Measurements from ENCODE around the gene NCOA1.
A peak's percentile ranks its signal among the peaks of the same experiment; 100 is the strongest.
"Not testable (repeated sequence)": the region's sequence is repeated elsewhere in the genome, so short reads cannot be mapped to it uniquely, and the experiment has no call there.

NCOA1 gene

DNA sequence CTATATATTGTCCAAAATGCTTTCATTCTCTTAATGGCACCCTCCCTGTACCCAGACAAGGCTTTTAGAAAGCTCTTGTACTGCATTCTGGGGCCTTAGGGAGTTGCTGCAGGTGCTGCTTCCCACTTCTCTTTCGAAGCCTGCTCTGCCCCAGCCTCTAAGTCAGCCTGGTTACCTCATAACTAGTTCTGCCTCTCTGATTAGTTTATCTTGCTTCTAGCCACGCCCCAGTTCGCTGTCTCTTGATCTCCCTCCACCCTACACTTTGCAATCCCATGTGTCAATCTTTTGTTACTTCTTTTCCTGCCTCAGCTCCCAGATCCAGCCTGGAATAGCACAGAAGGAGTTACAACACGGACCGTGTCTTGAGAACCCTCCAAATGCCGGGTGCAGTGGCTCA lies 13.8 kb upstream of the NCOA1 start:
- no peak for DNase-seq

GRCh38 chr2:24478243-24478642 lies 12.8 kb upstream of the NCOA1 start:
- no peak for DNase-seq

- no peak for DNase-seq
Observed at GRCh38 chr2:24480245-24480644, 10.8 kb upstream of the NCOA1 start.

DNA sequence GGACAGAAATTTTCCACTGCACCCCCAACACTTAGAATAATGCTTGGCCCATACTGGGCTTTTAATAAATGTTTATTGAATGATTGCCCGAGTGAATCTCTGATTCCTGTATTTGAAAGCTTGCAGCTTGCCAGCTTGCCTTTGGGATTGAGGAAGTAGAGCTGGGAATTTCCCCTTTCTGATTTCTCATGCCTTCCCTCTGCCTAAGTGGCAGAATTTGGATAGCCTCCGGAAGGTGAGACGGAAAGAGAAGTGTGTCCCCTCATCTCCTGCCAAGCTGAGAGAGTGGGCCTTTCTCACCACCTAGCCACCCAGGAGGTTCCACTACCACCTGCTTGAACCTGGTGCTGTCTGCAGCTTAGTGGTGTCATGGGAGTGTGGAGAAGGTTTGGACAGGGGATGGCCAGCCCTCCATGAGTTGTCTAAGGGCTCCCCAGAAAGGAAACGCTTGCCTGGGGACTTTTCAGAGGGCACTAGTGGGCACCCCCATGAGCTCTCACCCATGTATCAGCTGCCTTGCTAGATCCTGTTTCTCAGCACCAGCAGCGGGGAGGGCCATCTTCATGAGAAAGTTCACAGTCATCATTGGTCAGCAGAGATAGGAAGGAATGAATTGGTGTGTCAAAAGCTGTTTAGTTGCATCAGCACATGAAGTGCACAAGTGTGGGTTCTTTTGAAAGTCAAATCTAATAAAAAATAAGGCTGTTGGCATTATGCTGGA lies 8.6 kb upstream of the NCOA1 start:
- DNase-seq, result no peak

DNA sequence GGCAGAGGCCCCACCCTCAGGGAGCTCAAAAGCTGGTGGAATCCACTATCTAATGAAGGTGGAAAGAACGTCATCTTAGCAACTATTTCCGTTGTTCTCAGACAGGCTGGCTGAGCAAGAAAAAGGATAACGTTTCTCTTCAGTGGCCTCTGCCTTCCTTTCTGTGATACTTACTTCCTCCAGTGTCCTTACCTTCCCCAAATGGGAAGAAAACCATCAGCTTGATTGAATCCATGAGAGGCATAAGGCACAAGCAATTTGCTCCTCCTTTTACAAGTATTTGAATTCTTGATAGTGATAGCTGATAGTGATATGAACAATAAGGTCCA lies 8.1 kb upstream of the NCOA1 start:
- no peak for DNase-seq

GRCh38 chr2:24484677-24485076 lies 6.4 kb upstream of the NCOA1 start:
- not testable (repeated sequence) for DNase-seq

- DNase-seq, result no peak
Observed at GRCh38 chr2:24485197-24485596, 5.9 kb upstream of the NCOA1 start.

DNA sequence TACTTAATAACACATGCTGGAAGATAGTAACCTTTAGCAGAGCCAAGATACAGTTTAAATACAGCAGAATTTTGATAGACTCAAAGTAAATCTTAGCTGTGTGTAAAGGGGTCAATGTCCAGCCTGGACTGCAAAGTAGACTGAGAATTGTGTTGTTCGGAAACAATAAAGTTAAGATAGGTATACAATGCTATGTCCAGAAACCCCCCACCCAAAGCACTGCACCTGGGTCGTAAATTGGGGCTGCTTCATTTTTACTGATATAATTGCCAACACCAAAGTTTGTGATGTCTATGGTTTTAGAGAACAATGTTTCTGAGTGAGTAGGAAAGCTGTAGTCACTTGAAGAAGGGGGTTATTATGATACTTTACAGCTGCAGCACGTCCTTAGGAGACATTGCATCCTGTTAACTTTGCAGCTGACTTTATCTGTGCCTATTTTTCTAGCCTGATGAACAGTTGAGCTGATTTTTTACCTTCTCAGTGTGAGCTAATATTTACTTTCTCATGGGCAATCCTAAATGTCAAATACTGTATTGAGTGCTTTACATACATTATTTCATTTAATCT lies 4.3 kb upstream of the NCOA1 start:
- DNase-seq, result no peak

GRCh38 chr2:24489465-24490180 lies 1.4 kb upstream of the NCOA1 start:
- no peak for DNase-seq

GRCh38 chr2:24490181-24490689 lies 819 bp upstream of the NCOA1 start:
- DNase-seq, result no peak

- DNase-seq, result peak; percentile 91
Observed at GRCh38 chr2:24491542-24492420, 727 bp downstream of the NCOA1 start.

GRCh38 chr2:24492421-24493279 lies 1.6 kb downstream of the NCOA1 start:
- peak; percentile 58 for DNase-seq

DNA sequence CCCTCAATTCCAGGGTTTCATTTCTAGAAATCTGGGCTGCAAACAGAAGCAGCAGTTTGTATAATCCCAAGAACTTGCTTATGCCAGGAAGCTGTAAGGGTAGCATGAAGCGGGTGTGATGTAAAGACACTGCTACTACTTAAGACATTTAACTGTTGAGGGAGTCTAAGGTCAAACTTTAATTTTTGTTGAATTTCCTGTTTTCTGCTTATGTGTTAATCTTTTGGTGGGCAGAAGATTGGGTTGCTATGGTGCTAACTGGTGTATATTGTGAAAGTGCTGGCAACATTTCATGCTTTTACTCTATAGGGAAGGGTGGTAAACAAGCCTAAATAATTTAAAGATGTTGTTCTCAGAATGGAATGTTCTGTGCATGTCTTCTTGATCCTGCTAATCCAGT lies 2.7 kb downstream of the NCOA1 start:
- DNase-seq, result peak; percentile 10

- peak; percentile 22 for DNase-seq
Observed at GRCh38 chr2:24494410-24494809, 3.4 kb downstream of the NCOA1 start.

DNA sequence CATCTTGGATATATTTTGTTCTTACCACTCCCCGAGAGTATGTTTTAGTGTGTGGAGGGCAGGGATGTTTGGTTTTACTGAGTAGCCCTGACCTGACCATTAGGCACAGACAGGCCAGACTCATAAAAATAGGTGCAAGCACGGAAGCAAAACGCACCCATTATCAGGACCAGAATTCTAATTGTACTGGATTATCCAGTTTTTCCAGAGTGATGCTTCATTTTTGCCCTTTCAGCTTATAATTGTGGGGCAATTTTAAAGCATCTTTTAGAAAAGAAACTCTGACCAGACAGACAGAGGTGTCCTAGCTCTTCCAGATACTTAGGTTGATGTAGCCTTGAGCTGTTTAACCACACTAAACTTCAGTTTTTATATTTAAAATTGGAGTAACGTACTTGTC lies 4.4 kb downstream of the NCOA1 start:
- DNase-seq, result no peak

- no peak for DNase-seq
Observed at GRCh38 chr2:24496959-24497358, 5.9 kb downstream of the NCOA1 start.

DNA sequence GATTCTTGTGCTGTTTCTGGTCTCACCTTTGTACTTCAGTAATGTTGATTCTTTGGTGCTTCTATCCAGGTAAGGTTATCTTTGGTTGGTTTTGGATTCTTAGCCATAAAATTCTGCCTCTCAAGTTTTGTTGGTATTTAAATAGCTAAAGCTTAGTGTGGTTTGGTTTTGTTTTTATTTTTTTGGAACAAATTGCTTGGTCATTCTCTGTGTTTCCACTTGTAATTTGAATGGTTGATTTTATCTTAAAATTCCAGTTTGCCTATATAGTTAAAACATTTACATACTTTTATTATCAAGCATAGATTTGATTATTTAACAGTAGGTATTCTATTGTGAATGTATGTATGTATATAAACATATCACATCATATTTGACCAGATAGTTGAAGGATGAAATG lies 6.6 kb downstream of the NCOA1 start:
- DNase-seq, result no peak

DNA sequence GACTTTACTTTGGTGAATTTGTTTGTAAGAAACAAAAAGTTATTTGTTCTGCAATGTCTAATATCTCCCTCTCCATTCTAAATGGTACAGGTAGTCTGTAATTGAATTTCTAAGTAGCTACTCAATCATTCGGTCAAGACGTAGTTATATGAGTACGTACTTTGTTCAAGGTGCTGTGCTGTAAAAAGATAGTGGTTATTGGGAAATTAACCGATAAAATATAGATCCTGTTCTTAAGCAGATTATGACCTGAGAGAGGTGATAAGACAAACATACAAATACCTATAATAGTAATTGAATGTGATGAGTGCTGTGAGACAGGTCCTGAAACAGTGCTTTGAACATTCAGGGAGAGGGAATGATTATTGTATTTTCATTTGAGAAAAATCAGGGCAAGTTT lies 7.1 kb downstream of the NCOA1 start:
- no peak for DNase-seq

DNA sequence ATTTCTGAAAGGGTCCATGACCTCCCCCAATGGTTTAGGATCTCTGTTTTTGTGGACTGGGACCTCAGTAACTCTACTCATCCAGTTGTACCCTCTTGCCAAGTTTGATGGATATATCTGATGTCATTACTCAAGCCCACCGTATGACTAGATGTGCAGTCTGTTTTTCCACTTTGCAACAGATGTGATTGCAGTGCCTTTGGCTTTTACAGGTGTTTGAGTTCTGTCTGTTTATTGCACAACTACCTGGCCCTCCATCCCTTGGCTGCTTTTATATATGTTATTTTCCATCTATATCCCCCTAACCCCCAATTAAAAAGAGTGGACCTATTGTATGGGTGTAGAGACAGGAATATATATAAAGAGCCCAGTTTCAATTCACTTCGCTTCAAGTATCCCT lies 10.8 kb downstream of the NCOA1 start:
- DNase-seq, result no peak

GRCh38 chr2:24505534-24506275 lies 14.7 kb downstream of the NCOA1 start:
- no peak for DNase-seq

- DNase-seq, result no peak
Observed at GRCh38 chr2:24507549-24507948, 16.5 kb downstream of the NCOA1 start.

All from eye (tissue), 1 donor.